Keratinocyte (primary cell): ENCODE measurements around the gene RAB11FIP3. TPM values are rescaled to one million over a fixed set of nuclear protein-coding genes. Genes with fewer than 3 reads are reported as not detected.
"Not testable (repeated sequence)": the region's sequence is repeated elsewhere in the genome, so short reads cannot be mapped to it uniquely, and the experiment has no call there.

Experiments
- DNase-seq: peaks from one replicate; pipeline ENCODE4 v3.0.0-alpha.2; 2011; ENCODE audit warnings: low read depth, missing footprints, low spot score
- FAIRE-seq: peaks from 2 replicates; lab custom pipeline; 2011; peaks lifted over from hg19 to GRCh38; lab: Jason Lieb, UNC
- H2AFZ ChIP-seq: 2 replicates; pipeline ENCODE4 v1.6.0; 2012; ENCODE audit warnings: low read length, control low read depth, inconsistent platforms; ENCODE audit not compliant: control insufficient read depth
- H3K27ac ChIP-seq: 2 replicates; pipeline ENCODE4 v1.5.1; 2011; ENCODE audit warnings: low read length; ENCODE audit not compliant: control insufficient read depth, insufficient read depth
- H3K27me3 ChIP-seq: 3 replicates; pipeline ENCODE4 v1.6.0; 2011; ENCODE audit warnings: low read length; ENCODE audit not compliant: control insufficient read depth, insufficient read depth; ENCODE audit errors: extremely low read depth
- H3K36me3 ChIP-seq, 2 experiments: 2 replicates in 1 of 2; 3 replicates in 1 of 2; pipeline ENCODE4 v1.5.1; 2011; ENCODE audit warnings: low read length in 2 of 2, mild to moderate bottlenecking in 1 of 2; ENCODE audit not compliant: control insufficient read depth in 2 of 2, insufficient read depth in 2 of 2; ENCODE audit errors: extremely low read depth in 1 of 2
- H3K4me1 ChIP-seq: 3 replicates; pipeline ENCODE4 v1.5.1; 2011; ENCODE audit warnings: low read length; ENCODE audit not compliant: control insufficient read depth, insufficient read depth; ENCODE audit errors: extremely low read depth
- H3K4me2 ChIP-seq: 3 replicates; pipeline ENCODE4 v1.6.0; 2011; ENCODE audit warnings: low read depth, low read length; ENCODE audit not compliant: control insufficient read depth, insufficient read depth; ENCODE audit errors: extremely low read depth
- H3K4me3 ChIP-seq, 3 experiments: fragments of 200-600 bp in 1 of 3; sonication (generic) in 1 of 3; 2 replicates in 2 of 3; 3 replicates in 1 of 3; pipeline ENCODE4 v1.5.1; 2011 to 2016; ENCODE audit warnings: low read length in 3 of 3, mild to moderate bottlenecking in 3 of 3, control low read depth in 2 of 3, inconsistent platforms in 1 of 3, low read depth in 1 of 3, mixed read lengths in 1 of 3, mixed run types in 1 of 3, moderate library complexity in 1 of 3; ENCODE audit not compliant: control insufficient read depth in 2 of 3, insufficient read depth in 2 of 3; ENCODE audit errors: extremely low read depth in 1 of 3
- H3K79me2 ChIP-seq: 2 replicates; pipeline ENCODE4 v1.6.0; 2012; ENCODE audit warnings: low read length; ENCODE audit not compliant: control insufficient read depth, insufficient read depth
- H3K9ac ChIP-seq: 3 replicates; pipeline ENCODE4 v1.6.0; 2011; ENCODE audit warnings: low read length; ENCODE audit not compliant: control insufficient read depth, insufficient read depth; ENCODE audit errors: extremely low read depth
- H3K9me1 ChIP-seq: 3 replicates; pipeline ENCODE4 v1.6.0; 2011; ENCODE audit warnings: low read length; ENCODE audit not compliant: control insufficient read depth, insufficient read depth; ENCODE audit errors: extremely low read depth
- H3K9me3 ChIP-seq: 2 replicates; pipeline ENCODE4 v1.5.1; 2012; ENCODE audit warnings: low read depth, low read length; ENCODE audit not compliant: control insufficient read depth
- H4K20me1 ChIP-seq: 3 replicates; pipeline ENCODE4 v1.6.0; 2011; ENCODE audit warnings: low read length; ENCODE audit not compliant: control insufficient read depth, insufficient read depth; ENCODE audit errors: extremely low read depth
- CTCF ChIP-seq, 3 experiments: IDR thresholded peaks in 1 of 3; conservative IDR thresholded peaks in 1 of 3; optimal IDR thresholded peaks in 1 of 3; 2 replicates in 2 of 3; 3 replicates in 1 of 3; pipeline versions ENCODE3 to v1.5.1; 2011; ENCODE audit warnings: low read length in 3 of 3, mild to moderate bottlenecking in 3 of 3, moderate library complexity in 2 of 3, control low read depth in 1 of 3, inconsistent platforms in 1 of 3; ENCODE audit not compliant: insufficient read depth in 2 of 3; ENCODE audit errors: extremely low read depth in 1 of 3
- EZH2 ChIP-seq: IDR thresholded peaks from one replicate; pipeline ENCODE4 v1.6.1; 2012; ENCODE audit warnings: inconsistent platforms, mild to moderate bottlenecking, low read length, moderate library complexity
- dilution Hi-C: fragments of 300-500 bp; cut with MboI; formaldehyde crosslinking; loops from one replicate; pipeline ENCODE4 v1.7.0; 2020; ENCODE audit warnings: low sequenced_read_pairs; ENCODE audit not compliant: extremely low pct_ligation_motif_present
- polyA plus RNA-seq, 5 experiments: library from polyadenylated mRNA; depleted of rRNA in 3 of 5; stranded (reverse) in 3 of 5; stranded (forward) in 1 of 5; unstranded in 1 of 5; fragments of >200 nt; gene quantifications; 1 replicate in 1 of 5; 2 replicates in 3 of 5; 3 replicates in 1 of 5; pipeline versions ENCODE4 v1.2.1 to v1.2.3, GENCODE V29; 2011 to 2012; ENCODE audit warnings: missing spikeins in 2 of 5, low read depth in 1 of 5, low replicate concordance in 1 of 5

RAB11FIP3 gene
- polyA plus RNA-seq, 1 donor (not counting 4 experiments of a cell fraction or from before 2014, with no cell fraction given): 6.4 TPM

- dilution Hi-C loops: no loop called here
- Histone ChIP-seq H3K79me2 (no peaks in the 10 kb centered on the region), H2AFZ (no peak overlapping the region), H4K20me1 (no peaks in the 10 kb centered on the region), H3K4me3 (no peak overlapping the region), H3K27ac (no peak overlapping the region), H3K9me1 (no peaks in the 10 kb centered on the region), H3K9me3 (no peaks in the 10 kb centered on the region), H3K4me2 (no peak overlapping the region), H3K36me3 (peaks cover 6% of the 10 kb centered on the region in 2 experiments), H3K27me3 (no peaks in the 10 kb centered on the region), H3K9ac (no peak overlapping the region), H3K4me1 (peaks cover 8% of the 10 kb centered on the region)
- TF ChIP-seq CTCF (optimal IDR thresholded peaks at IDR 0.05 in 1 of 3, IDR thresholded peaks at IDR 0.05 in 1 of 3, conservative IDR thresholded peaks at IDR 0.05 in 1 of 3; ENCODE audit: extremely low read depth in 1 of 3, insufficient read depth in 2 of 3, low read length in 3 of 3) (no peak), EZH2 (no peak)
- FAIRE-seq (no peak), DNase-seq (no peak)
Measured at GRCh38 chr16:477301-478157, 52.1 kb downstream of the RAB11FIP3 start.

DNA sequence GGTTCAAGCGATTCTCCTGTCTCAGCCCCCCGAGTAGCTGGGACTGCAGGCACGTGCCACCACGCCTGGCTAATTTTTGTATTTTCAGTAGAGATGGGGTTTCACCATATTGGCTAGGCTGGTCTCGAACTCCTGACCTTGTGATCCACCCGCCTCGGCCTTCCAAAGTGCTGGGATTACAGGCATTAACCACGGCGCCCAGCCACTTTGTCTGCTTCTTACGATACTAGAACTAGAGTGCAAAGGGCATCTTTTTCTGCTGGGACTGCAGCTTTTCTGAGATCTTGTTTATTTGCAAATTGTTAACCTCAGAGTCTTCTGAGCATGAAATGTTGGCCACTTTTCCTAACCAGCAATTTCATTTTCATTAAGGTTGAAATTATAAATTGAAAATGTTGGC lies 52.8 kb downstream of the RAB11FIP3 start:
- H3K9me3 ChIP-seq, H3K4me3 ChIP-seq, H2AFZ ChIP-seq, dilution Hi-C loops, H3K9ac ChIP-seq, H3K4me2 ChIP-seq, H4K20me1 ChIP-seq, FAIRE-seq, H3K4me1 ChIP-seq, DNase-seq, H3K9me1 ChIP-seq, H3K27ac ChIP-seq, H3K79me2 ChIP-seq, H3K27me3 ChIP-seq: not testable (repeated sequence)
- peaks cover 8 to 12% of the 10 kb centered on the region in 2 experiments for H3K36me3 ChIP-seq
